Parathyroid adenoma (tissue), 2 donors: Measurements from ENCODE around the gene MAP3K21.

Experiments used
- H2AFZ ChIP-seq: fragments of 300-600 bp; sonication (generic); one replicate; pipeline ENCODE4 v1.7.0; 2017; ENCODE audit warnings: antibody characterized with exemption, mild to moderate bottlenecking
- H3K27ac ChIP-seq: fragments of 300-600 bp; sonication (generic); one replicate; pipeline ENCODE4 v1.7.0; 2017
- H3K27me3 ChIP-seq: fragments of 300-600 bp; sonication (generic); one replicate; pipeline ENCODE4 v1.7.0; 2017; ENCODE audit warnings: low read length; ENCODE audit not compliant: control insufficient read depth, insufficient read depth
- H3K36me3 ChIP-seq: fragments of 300-600 bp; sonication (generic); one replicate; pipeline ENCODE4 v1.7.0; 2017; ENCODE audit warnings: low read length; ENCODE audit not compliant: control insufficient read depth, insufficient read depth
- H3K4me1 ChIP-seq: fragments of 300-600 bp; sonication (generic); one replicate; pipeline ENCODE4 v1.7.0; 2017; ENCODE audit warnings: control low read depth
- H3K4me2 ChIP-seq: fragments of 300-600 bp; sonication (generic); one replicate; pipeline ENCODE4 v1.7.0; 2017; ENCODE audit warnings: low read length
- H3K4me3 ChIP-seq: fragments of 300-600 bp; sonication (generic); one replicate; pipeline ENCODE4 v1.7.0; 2017; ENCODE audit warnings: low read depth, low read length
- H3K79me2 ChIP-seq: fragments of 300-600 bp; sonication (generic); one replicate; pipeline ENCODE4 v1.7.0; 2017; ENCODE audit warnings: control low read depth
- H3K9ac ChIP-seq: fragments of 300-600 bp; sonication (generic); one replicate; pipeline ENCODE4 v1.7.0; 2017; ENCODE audit warnings: mild to moderate bottlenecking
- H3K9me3 ChIP-seq: fragments of 300-600 bp; sonication (generic); one replicate; pipeline ENCODE4 v1.7.0; 2017; ENCODE audit warnings: low read length; ENCODE audit not compliant: control insufficient read depth
- CTCF ChIP-seq: fragments of 300-600 bp; sonication (generic); IDR thresholded peaks from one replicate; pipeline ENCODE4 v1.7.0; 2017; ENCODE audit warnings: antibody characterized with exemption, mild to moderate bottlenecking
- donor health status: primary hyperparathyroidism.

The MAP3K21 gene

GRCh38 chr1:233359431-233359830 is 31.9 kb downstream of the MAP3K21 start:
- no peaks in the 10 kb centered on the region for H3K36me3 ChIP-seq
- H2AFZ ChIP-seq: no peak overlapping the region
- H3K27me3 ChIP-seq: no peaks in the 10 kb centered on the region
- H3K4me3 ChIP-seq: no peak overlapping the region
- no peak overlapping the region for H3K27ac ChIP-seq
- no peak overlapping the region for H3K9ac ChIP-seq
- no peaks in the 10 kb centered on the region for H3K9me3 ChIP-seq
- H3K4me1 ChIP-seq: no peaks in the 10 kb centered on the region
- H3K4me2 ChIP-seq: no peak overlapping the region
- no peaks in the 10 kb centered on the region for H3K79me2 ChIP-seq
- no peak for TF ChIP-seq CTCF

GRCh38 chr1:233359905-233360304 is 32.4 kb downstream of the MAP3K21 start:
- Histone ChIP-seq H2AFZ (no peak overlapping the region), H3K4me3 (no peak overlapping the region), H3K36me3 (no peaks in the 10 kb centered on the region), H3K79me2 (no peaks in the 10 kb centered on the region), H3K9ac (no peak overlapping the region), H3K4me1 (no peaks in the 10 kb centered on the region), H3K27me3 (no peaks in the 10 kb centered on the region), H3K4me2 (no peak overlapping the region), H3K27ac (no peak overlapping the region), H3K9me3 (no peaks in the 10 kb centered on the region)
- TF ChIP-seq CTCF: no peak

DNA sequence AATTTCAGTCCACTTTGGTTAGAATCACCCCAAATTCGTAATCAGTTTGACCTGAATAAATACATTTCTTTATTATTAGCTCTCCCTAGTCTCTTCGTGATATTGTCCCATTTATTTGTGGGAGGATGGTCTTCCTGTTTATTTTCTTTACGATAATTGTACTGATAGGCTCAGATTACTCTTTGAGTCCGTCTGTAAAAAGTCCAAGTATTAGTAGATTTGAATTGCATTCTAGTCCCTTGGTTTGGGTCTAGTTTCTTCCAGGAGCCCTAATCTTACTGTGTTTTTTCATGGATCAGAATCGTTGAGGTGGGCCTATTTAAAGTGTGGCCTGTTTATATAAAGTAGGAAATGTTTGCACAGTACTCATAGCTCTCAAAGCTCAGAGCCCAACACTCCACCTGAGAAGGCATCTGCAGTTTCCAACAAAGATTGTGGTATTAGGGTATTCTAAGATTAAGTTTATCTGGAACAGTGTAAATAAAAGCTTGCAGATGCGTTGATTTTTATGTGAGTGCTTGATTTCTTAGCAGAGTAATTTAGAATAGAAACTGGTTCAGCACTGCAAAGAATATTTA is 33.1 kb downstream of the MAP3K21 start:
- Histone ChIP-seq H3K27me3 (no peaks in the 10 kb centered on the region), H3K4me3 (no peak overlapping the region), H2AFZ (no peak overlapping the region), H3K4me2 (no peak overlapping the region), H3K36me3 (no peaks in the 10 kb centered on the region), H3K9me3 (no peaks in the 10 kb centered on the region), H3K79me2 (no peaks in the 10 kb centered on the region), H3K9ac (no peak overlapping the region), H3K4me1 (no peaks in the 10 kb centered on the region), H3K27ac (no peak overlapping the region)
- TF ChIP-seq CTCF: no peak

GRCh38 chr1:233361876-233362275 is 34.4 kb downstream of the MAP3K21 start:
- Histone ChIP-seq H2AFZ (no peak overlapping the region), H3K9ac (no peak overlapping the region), H3K27me3 (no peaks in the 10 kb centered on the region), H3K27ac (no peak overlapping the region), H3K36me3 (no peaks in the 10 kb centered on the region), H3K4me1 (no peaks in the 10 kb centered on the region), H3K79me2 (no peaks in the 10 kb centered on the region), H3K9me3 (no peaks in the 10 kb centered on the region), H3K4me2 (no peak overlapping the region), H3K4me3 (no peak overlapping the region)
- TF ChIP-seq CTCF: no peak

GRCh38 chr1:233362743-233363142 is 35.2 kb downstream of the MAP3K21 start:
- Histone ChIP-seq H3K9ac (no peak overlapping the region), H3K9me3 (no peaks in the 10 kb centered on the region), H3K36me3 (no peaks in the 10 kb centered on the region), H3K4me2 (no peak overlapping the region), H3K27me3 (no peaks in the 10 kb centered on the region), H2AFZ (no peak overlapping the region), H3K4me3 (no peak overlapping the region), H3K27ac (no peak overlapping the region), H3K79me2 (no peaks in the 10 kb centered on the region), H3K4me1 (no peaks in the 10 kb centered on the region)
- TF ChIP-seq CTCF: no peak
